T47D (cell line): ENCODE measurements around the gene EVL.

Source experiments
- DNase-seq, 2 experiments: peaks; one replicate each; pipeline versions ENCODE4 v3.0.0 to v3.0.0-alpha.2; 2011 to 2012; ENCODE audit warnings: low read depth in 1 of 2, low spot score in 1 of 2
- JUND ChIP-seq: IDR thresholded peaks from 2 replicates; pipeline ENCODE4 v1.6.1; 2012; ENCODE audit warnings: low read depth
- in situ Hi-C: cut with HindIII; loops from 2 replicates; pipeline ENCODE4 v1.10.0; 2016; ENCODE audit warnings: low sequenced_read_pairs, low pct_unique_long_range_greater_than_20kb

EVL gene

GRCh38 chr14:100074431-100075100 lies 9.3 kb downstream of the EVL start:
- no peak for TF ChIP-seq JUND
- in situ Hi-C loops, result no loop called here
- DNase-seq, result no peak

GRCh38 chr14:100075681-100076080 lies 10.5 kb downstream of the EVL start:
- no peak for DNase-seq
- in situ Hi-C loops, result no loop called here
- no peak for TF ChIP-seq JUND

- in situ Hi-C loops, result no loop called here
- no peak for TF ChIP-seq JUND
- DNase-seq, result peak in 1 of 2 experiments; percentile 59
These were observed 10.9 kb downstream of the EVL start for GRCh38 chr14:100076133-100076532.

- TF ChIP-seq JUND, result no peak
- no peak for DNase-seq
- in situ Hi-C loops, result no loop called here
These were observed 11.4 kb downstream of the EVL start for GRCh38 chr14:100076606-100077005.

GRCh38 chr14:100077441-100077840 lies 12.2 kb downstream of the EVL start:
- DNase-seq, result no peak
- TF ChIP-seq JUND, result no peak
- in situ Hi-C loops, result no loop called here

GRCh38 chr14:100078216-100078803 lies 13.1 kb downstream of the EVL start:
- in situ Hi-C loops, result no loop called here
- no peak for DNase-seq
- no peak for TF ChIP-seq JUND

- DNase-seq, result peak in 1 of 2 experiments; percentile 40
- TF ChIP-seq JUND, result no peak
- in situ Hi-C loops, result no loop called here
These were observed 13.9 kb downstream of the EVL start for GRCh38 chr14:100078997-100079725.

- in situ Hi-C loops, result no loop called here
- no peak for TF ChIP-seq JUND
- no peak for DNase-seq
These were observed 14.4 kb downstream of the EVL start for GRCh38 chr14:100079726-100080005.

- in situ Hi-C loops, result no loop called here
- DNase-seq, result no peak
- TF ChIP-seq JUND, result no peak
These were observed 15.0 kb downstream of the EVL start for GRCh38 chr14:100080206-100080605.

GRCh38 chr14:100081997-100082625 lies 16.9 kb downstream of the EVL start:
- DNase-seq, result no peak
- in situ Hi-C loops, result no loop called here
- TF ChIP-seq JUND, result no peak

- TF ChIP-seq JUND, result no peak
- no peak for DNase-seq
- in situ Hi-C loops, result no loop called here
These were observed 17.5 kb downstream of the EVL start for GRCh38 chr14:100082723-100083122.

- TF ChIP-seq JUND, result no peak
- in situ Hi-C loops, result no loop called here
- no peak for DNase-seq
These were observed 18.5 kb downstream of the EVL start for GRCh38 chr14:100083706-100084105.

- TF ChIP-seq JUND, result no peak
- no peak for DNase-seq
- in situ Hi-C loops, result no loop called here
These were observed 19.4 kb downstream of the EVL start for GRCh38 chr14:100084591-100084990.
